Parathyroid adenoma (tissue), 2 donors: Measurements from ENCODE around the gene GRN.

Experiments used
- H2AFZ ChIP-seq: fragments of 300-600 bp; sonication (generic); one replicate; pipeline ENCODE4 v1.7.0; 2017; ENCODE audit warnings: antibody characterized with exemption, mild to moderate bottlenecking
- H3K27ac ChIP-seq: fragments of 300-600 bp; sonication (generic); one replicate; pipeline ENCODE4 v1.7.0; 2017
- H3K27me3 ChIP-seq: fragments of 300-600 bp; sonication (generic); one replicate; pipeline ENCODE4 v1.7.0; 2017; ENCODE audit warnings: low read length; ENCODE audit not compliant: control insufficient read depth, insufficient read depth
- H3K36me3 ChIP-seq: fragments of 300-600 bp; sonication (generic); one replicate; pipeline ENCODE4 v1.7.0; 2017; ENCODE audit warnings: low read length; ENCODE audit not compliant: control insufficient read depth, insufficient read depth
- H3K4me1 ChIP-seq: fragments of 300-600 bp; sonication (generic); one replicate; pipeline ENCODE4 v1.7.0; 2017; ENCODE audit warnings: control low read depth
- H3K4me2 ChIP-seq: fragments of 300-600 bp; sonication (generic); one replicate; pipeline ENCODE4 v1.7.0; 2017; ENCODE audit warnings: low read length
- H3K4me3 ChIP-seq: fragments of 300-600 bp; sonication (generic); one replicate; pipeline ENCODE4 v1.7.0; 2017; ENCODE audit warnings: low read depth, low read length
- H3K79me2 ChIP-seq: fragments of 300-600 bp; sonication (generic); one replicate; pipeline ENCODE4 v1.7.0; 2017; ENCODE audit warnings: control low read depth
- H3K9ac ChIP-seq: fragments of 300-600 bp; sonication (generic); one replicate; pipeline ENCODE4 v1.7.0; 2017; ENCODE audit warnings: mild to moderate bottlenecking
- H3K9me3 ChIP-seq: fragments of 300-600 bp; sonication (generic); one replicate; pipeline ENCODE4 v1.7.0; 2017; ENCODE audit warnings: low read length; ENCODE audit not compliant: control insufficient read depth
- TF ChIP-seq, protein P1 (sequence below): fragments of 300-600 bp; sonication (generic); IDR thresholded peaks from one replicate; pipeline ENCODE4 v1.7.0; 2017; ENCODE audit warnings: antibody characterized with exemption, mild to moderate bottlenecking
- donor health status: primary hyperparathyroidism.

The GRN gene

DNA sequence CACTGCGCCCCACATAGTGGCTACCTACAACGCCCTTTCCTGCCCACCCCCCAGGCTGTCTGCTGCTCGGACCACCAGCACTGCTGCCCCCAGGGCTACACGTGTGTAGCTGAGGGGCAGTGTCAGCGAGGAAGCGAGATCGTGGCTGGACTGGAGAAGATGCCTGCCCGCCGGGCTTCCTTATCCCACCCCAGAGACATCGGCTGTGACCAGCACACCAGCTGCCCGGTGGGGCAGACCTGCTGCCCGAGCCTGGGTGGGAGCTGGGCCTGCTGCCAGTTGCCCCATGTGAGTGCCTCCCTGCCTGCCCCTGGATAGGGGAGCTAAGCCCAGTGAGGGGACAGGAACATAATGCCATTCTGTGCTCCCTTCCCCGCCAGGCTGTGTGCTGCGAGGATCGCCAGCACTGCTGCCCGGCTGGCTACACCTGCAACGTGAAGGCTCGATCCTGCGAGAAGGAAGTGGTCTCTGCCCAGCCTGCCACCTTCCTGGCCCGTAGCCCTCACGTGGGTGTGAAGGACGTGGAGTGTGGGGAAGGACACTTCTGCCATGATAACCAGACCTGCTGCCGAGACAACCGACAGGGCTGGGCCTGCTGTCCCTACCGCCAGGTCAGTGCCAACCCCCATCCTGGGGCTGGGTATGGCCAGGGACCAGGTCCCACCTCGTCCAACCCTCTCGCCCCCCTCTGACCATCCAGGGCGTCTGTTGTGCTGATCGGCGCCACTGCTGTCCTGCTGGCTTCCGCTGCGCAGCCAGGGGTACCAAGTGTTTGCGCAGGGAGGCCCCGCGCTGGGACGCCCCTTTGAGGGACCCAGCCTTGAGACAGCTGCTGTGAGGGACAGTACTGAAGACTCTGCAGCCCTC, 7.1 kb downstream of the GRN start:
- no peak overlapping the region for H2AFZ ChIP-seq
- no peak overlapping the region for H3K27ac ChIP-seq
- H3K9me3 ChIP-seq: no peaks in the 10 kb centered on the region
- no peaks in the 10 kb centered on the region for H3K36me3 ChIP-seq
- H3K4me2 ChIP-seq: no peak overlapping the region
- TF ChIP-seq, protein P1, sequence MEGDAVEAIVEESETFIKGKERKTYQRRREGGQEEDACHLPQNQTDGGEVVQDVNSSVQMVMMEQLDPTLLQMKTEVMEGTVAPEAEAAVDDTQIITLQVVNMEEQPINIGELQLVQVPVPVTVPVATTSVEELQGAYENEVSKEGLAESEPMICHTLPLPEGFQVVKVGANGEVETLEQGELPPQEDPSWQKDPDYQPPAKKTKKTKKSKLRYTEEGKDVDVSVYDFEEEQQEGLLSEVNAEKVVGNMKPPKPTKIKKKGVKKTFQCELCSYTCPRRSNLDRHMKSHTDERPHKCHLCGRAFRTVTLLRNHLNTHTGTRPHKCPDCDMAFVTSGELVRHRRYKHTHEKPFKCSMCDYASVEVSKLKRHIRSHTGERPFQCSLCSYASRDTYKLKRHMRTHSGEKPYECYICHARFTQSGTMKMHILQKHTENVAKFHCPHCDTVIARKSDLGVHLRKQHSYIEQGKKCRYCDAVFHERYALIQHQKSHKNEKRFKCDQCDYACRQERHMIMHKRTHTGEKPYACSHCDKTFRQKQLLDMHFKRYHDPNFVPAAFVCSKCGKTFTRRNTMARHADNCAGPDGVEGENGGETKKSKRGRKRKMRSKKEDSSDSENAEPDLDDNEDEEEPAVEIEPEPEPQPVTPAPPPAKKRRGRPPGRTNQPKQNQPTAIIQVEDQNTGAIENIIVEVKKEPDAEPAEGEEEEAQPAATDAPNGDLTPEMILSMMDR: no peak
- no peak overlapping the region for H3K9ac ChIP-seq
- no peaks in the 10 kb centered on the region for H3K27me3 ChIP-seq
- H3K4me1 ChIP-seq: peaks cover 9% of the 10 kb centered on the region
- no peaks in the 10 kb centered on the region for H3K79me2 ChIP-seq
- no peak overlapping the region for H3K4me3 ChIP-seq

DNA sequence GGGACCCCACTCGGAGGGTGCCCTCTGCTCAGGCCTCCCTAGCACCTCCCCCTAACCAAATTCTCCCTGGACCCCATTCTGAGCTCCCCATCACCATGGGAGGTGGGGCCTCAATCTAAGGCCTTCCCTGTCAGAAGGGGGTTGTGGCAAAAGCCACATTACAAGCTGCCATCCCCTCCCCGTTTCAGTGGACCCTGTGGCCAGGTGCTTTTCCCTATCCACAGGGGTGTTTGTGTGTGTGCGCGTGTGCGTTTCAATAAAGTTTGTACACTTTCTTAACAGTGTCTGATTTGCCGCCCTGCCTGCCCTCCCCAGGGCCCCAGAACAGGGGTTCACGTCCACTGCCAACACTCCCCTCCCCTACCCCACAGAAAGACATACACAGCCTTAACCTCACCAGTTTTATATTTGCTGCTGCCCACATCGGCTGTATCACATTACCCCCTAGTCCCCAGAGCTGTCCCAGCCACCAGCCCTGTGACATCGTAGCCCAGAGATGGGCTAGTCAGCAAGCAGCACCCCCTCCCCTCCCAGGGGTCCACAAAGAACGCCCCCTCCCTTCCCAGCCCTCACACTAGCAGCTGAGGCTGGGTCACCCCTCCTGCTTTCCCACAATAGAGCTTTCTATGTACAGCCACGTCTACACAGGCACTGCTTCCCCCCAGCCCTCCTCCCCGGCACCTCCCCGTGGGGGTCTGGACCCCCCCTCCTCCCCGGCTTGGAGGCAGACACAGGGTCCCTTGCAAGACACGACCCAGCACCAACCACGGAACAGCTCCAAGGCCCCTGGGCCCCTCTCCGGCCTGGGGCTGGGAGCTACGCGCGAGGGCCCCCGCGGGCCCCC, 7.9 kb downstream of the GRN start:
- Histone ChIP-seq H3K9me3 (no peaks in the 10 kb centered on the region), H3K79me2 (no peaks in the 10 kb centered on the region), H3K4me2 (no peak overlapping the region), H3K9ac (no peak overlapping the region), H3K4me1 (peaks cover 9% of the 10 kb centered on the region), H3K36me3 (no peaks in the 10 kb centered on the region), H3K27me3 (no peaks in the 10 kb centered on the region), H3K27ac (no peak overlapping the region), H2AFZ (no peak overlapping the region), H3K4me3 (no peak overlapping the region)
- TF ChIP-seq, protein P1: no peak

DNA sequence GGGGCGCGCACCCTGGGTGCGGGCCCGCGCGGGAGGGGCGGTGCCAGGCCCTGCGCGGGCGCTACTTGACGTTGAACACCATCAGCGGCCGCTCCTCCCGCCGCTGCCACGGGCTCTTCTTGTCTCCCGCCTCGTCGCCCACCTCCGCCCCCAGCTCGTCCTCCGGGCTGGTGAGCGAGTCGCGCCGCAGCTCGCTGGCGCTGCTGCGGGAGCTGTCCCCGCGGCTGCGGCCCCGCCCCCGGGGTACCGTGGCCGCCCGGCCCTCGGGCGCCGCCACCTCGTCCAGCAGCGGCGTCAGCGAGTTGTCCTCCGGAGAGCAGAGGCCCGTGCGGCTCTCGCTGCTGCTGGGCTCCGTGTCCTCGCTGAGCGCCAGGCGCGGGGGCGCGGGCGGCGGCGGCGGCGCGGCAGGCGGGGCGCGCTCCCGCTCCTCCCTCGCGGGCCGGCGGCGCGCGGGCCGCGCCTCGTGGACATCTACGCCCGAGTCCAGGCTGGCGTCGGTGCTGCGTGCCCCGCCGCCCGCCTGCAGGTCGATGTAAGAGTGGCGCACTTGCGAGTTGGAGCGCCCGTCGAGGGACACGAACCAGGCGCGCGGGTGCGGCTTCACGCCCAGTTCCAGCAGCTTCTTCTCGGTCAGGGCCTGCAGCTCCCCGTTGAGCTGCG, 8.7 kb downstream of the GRN start:
- H3K4me1 ChIP-seq: peaks cover 9% of the 10 kb centered on the region
- no peaks in the 10 kb centered on the region for H3K36me3 ChIP-seq
- no peak overlapping the region for H3K9ac ChIP-seq
- no peak overlapping the region for H3K4me3 ChIP-seq
- no peaks in the 10 kb centered on the region for H3K9me3 ChIP-seq
- no peaks in the 10 kb centered on the region for H3K79me2 ChIP-seq
- H2AFZ ChIP-seq: no peak overlapping the region
- no peak overlapping the region for H3K27ac ChIP-seq
- TF ChIP-seq, protein P1: no peak
- H3K27me3 ChIP-seq: no peaks in the 10 kb centered on the region
- H3K4me2 ChIP-seq: no peak overlapping the region

DNA sequence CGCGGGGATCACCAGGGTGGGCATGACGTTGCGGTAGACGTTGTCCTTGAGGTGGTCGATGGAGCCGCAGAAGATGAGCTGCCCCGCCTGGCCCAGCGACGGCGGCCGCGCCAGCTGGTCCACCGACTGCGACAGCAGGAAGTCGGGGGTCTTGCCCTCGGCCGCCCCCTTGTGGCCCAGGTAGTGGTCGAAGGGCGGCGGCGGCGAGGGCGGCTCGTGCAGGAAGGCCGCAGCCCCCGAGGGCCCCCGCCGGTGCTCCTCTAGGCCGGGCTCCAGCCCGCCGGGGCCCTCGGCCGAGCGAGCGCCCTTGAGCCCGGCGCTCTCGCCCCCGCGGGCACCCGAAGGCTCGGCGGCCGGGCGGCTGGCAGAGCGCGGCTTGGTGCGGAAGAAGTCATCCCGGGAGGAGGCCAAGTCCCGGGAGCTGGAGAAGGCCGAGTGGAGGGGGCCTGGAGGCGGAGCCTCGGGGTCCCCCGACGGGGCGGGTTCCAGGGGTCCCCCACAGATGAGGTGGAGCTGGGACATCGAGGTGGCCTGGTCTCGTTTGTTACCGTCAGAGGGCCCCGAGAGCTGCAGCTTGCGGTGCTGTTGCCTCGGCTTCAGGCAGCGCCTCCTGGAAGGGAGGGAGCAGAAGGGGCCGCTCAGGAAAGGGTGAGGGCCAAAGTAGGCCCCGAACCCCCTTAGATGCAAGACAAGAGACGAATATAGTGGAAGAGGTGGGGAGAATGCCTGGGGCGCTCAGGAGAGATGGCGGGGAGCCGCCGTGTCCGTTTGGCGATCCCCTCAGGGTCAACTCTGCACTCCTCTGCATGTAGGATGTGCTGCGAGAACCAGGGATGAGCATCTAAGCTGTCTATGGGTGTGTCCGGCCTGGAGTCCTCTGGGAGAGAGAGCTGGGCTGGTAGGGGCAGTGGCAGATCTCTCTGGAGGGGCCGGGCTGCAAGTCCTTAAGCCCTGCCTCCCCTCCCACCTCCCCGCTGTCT, 9.8 kb downstream of the GRN start:
- Histone ChIP-seq H3K79me2 (no peaks in the 10 kb centered on the region), H3K4me3 (no peak overlapping the region), H3K4me1 (peaks cover 14% of the 10 kb centered on the region), H3K36me3 (no peaks in the 10 kb centered on the region), H3K27me3 (no peaks in the 10 kb centered on the region), H3K27ac (no peak overlapping the region), H3K9me3 (no peaks in the 10 kb centered on the region), H3K4me2 (no peak overlapping the region), H3K9ac (no peak overlapping the region), H2AFZ (no peak overlapping the region)
- TF ChIP-seq, protein P1: no peak
